HK-2 (cell line): ENCODE results near the gene SLC35E2B.
"Not testable (repeated sequence)": the region's sequence is repeated elsewhere in the genome, so short reads cannot be mapped to it uniquely, and the experiment has no call there.

ENCODE experiments used
- DNase-seq: peaks from one replicate; pipeline ENCODE4 v3.0.0-alpha.2; 2018; ENCODE audit not compliant: unreplicated experiment

Gene SLC35E2B

GRCh38 chr1:1692714-1693647 is at the start of gene SLC35E2B:
Gene SLC35E2B, minus strand, starts transcription at chr1:1692795. Its CDS starts 16,096 bp downstream, at chr1:1676699.
- peak; percentile 89 for DNase-seq

GRCh38 chr1:1741013-1741412 is 48.4 kb upstream of the SLC35E2B start:
- DNase-seq = not testable (repeated sequence)

- not testable (repeated sequence) for DNase-seq
Measured at GRCh38 chr1:1738799-1739337, 46.3 kb upstream of the SLC35E2B start.

GRCh38 chr1:1737675-1738590 is 45.3 kb upstream of the SLC35E2B start:
- not testable (repeated sequence) for DNase-seq

- DNase-seq = no peak
Measured at GRCh38 chr1:1732381-1732780, 39.8 kb upstream of the SLC35E2B start.

- no peak for DNase-seq
Measured at GRCh38 chr1:1730870-1731269, 38.3 kb upstream of the SLC35E2B start.

- not testable (repeated sequence) for DNase-seq
Measured at GRCh38 chr1:1730230-1730629, 37.6 kb upstream of the SLC35E2B start.

- not testable (repeated sequence) for DNase-seq
Measured at GRCh38 chr1:1729116-1729816, 36.7 kb upstream of the SLC35E2B start.

GRCh38 chr1:1728308-1729005 is 35.9 kb upstream of the SLC35E2B start:
- DNase-seq = not testable (repeated sequence)

- DNase-seq = not testable (repeated sequence)
Measured at GRCh38 chr1:1727131-1727651, 34.6 kb upstream of the SLC35E2B start.

GRCh38 chr1:1726088-1726487 is 33.5 kb upstream of the SLC35E2B start:
- not testable (repeated sequence) for DNase-seq

- DNase-seq = peak; percentile 100
Measured at GRCh38 chr1:1724035-1724864, 31.7 kb upstream of the SLC35E2B start, which contains the start of gene CDK11A. Gene CDK11A, minus strand, starts transcription at chr1:1724357. Its CDS starts 1,539 bp downstream, at chr1:1722818.

- DNase-seq = no peak
Measured at GRCh38 chr1:1721201-1721600, 28.6 kb upstream of the SLC35E2B start.

GRCh38 chr1:1715109-1715883 is 22.7 kb upstream of the SLC35E2B start:
- not testable (repeated sequence) for DNase-seq

GRCh38 chr1:1707897-1708296 is 15.3 kb upstream of the SLC35E2B start:
- not testable (repeated sequence) for DNase-seq

- DNase-seq = not testable (repeated sequence)
Measured at GRCh38 chr1:1707241-1707640, 14.6 kb upstream of the SLC35E2B start.

GRCh38 chr1:1705623-1706022 is 13.0 kb upstream of the SLC35E2B start:
- not testable (repeated sequence) for DNase-seq

- not testable (repeated sequence) for DNase-seq
Measured at GRCh38 chr1:1704284-1704957, 11.8 kb upstream of the SLC35E2B start.
